Naive thymus-derived CD4-positive, alpha-beta T cell (primary cell): ENCODE results near the gene SPATA9. TPM values are rescaled to one million over a fixed set of nuclear protein-coding genes. Genes with fewer than 3 reads are reported as not detected.

Source experiments
- ATAC-seq: fragments of 150-1000 bp; cut with Tn5 transposase; 2 replicates; pipeline ENCODE4 v1.10.0; 2021; ENCODE audit warnings: mild to moderate bottlenecking, moderate library complexity
- CTCF ChIA-PET: fragments of 350-600 bp; sonication (Branson Sonifier 250); formaldehyde crosslinking; loops from one replicate; lab custom pipeline; 2021; ENCODE audit warnings: antibody characterized with exemption; lab: Charles Lee
- POLR2A ChIA-PET: fragments of 350-600 bp; sonication (Branson Sonifier 250); formaldehyde crosslinking; loops from one replicate; lab custom pipeline; 2021; ENCODE audit warnings: antibody characterized with exemption, inconsistent platforms; lab: Charles Lee
- DNase-seq, 9 donors: peaks; one replicate each; pipeline versions ENCODE4 v3.0.0 to v3.0.0-alpha.2; 2020 to 2022; ENCODE audit warnings: mixed read lengths in 1 of 9
- H3K27ac ChIP-seq: one replicate; pipeline ENCODE4 v1.7.0; 2013; ENCODE audit warnings: mild to moderate bottlenecking, low read depth, low read length, moderate library complexity
- H3K27me3 ChIP-seq, 2 donors: one replicate each; pipeline ENCODE4 v1.7.0; 2013; ENCODE audit warnings: low read length in 2 of 2, mild to moderate bottlenecking in 2 of 2, moderate library complexity in 2 of 2; ENCODE audit not compliant: control insufficient read depth in 2 of 2, insufficient read depth in 2 of 2
- H3K36me3 ChIP-seq, 3 experiments: 1 replicate in 2 of 3; 2 replicates in 1 of 3; pipeline ENCODE4 v1.7.0; 2013; ENCODE audit warnings: low read length in 3 of 3, mild to moderate bottlenecking in 3 of 3, moderate library complexity in 1 of 3; ENCODE audit not compliant: insufficient read depth in 3 of 3, control insufficient read depth in 2 of 3
- H3K4me1 ChIP-seq, 2 donors: one replicate each; pipeline ENCODE4 v1.7.0; 2013; ENCODE audit warnings: low read length in 2 of 2, mild to moderate bottlenecking in 2 of 2, moderate library complexity in 1 of 2; ENCODE audit not compliant: control insufficient read depth in 2 of 2, insufficient read depth in 2 of 2
- H3K4me3 ChIP-seq: 2 replicates; pipeline ENCODE4 v1.7.0; 2013; ENCODE audit warnings: mild to moderate bottlenecking, low read length
- H3K9me3 ChIP-seq, 3 experiments: 1 replicate in 2 of 3; 2 replicates in 1 of 3; pipeline ENCODE4 v1.7.0; 2013; ENCODE audit warnings: low read length in 3 of 3; ENCODE audit not compliant: control insufficient read depth in 2 of 3
- H3K27ac Mint-ChIP-seq, 9 donors: one replicate each; pipeline ENCODE4 v1.8.0; 2020 to 2022; ENCODE audit warnings: mixed read lengths in 9 of 9, mild to moderate bottlenecking in 8 of 9, moderate library complexity in 5 of 9, inconsistent platforms in 2 of 9
- H3K27me3 Mint-ChIP-seq, 5 donors: one replicate each; pipeline ENCODE4 v1.8.0; 2021 to 2022; ENCODE audit warnings: mixed read lengths in 5 of 5, mild to moderate bottlenecking in 1 of 5
- H3K36me3 Mint-ChIP-seq, 5 donors: one replicate each; pipeline ENCODE4 v1.8.0; 2020 to 2022; ENCODE audit warnings: mixed read lengths in 5 of 5, mild to moderate bottlenecking in 3 of 5, inconsistent platforms in 1 of 5
- H3K4me1 Mint-ChIP-seq, 7 donors: one replicate each; pipeline ENCODE4 v1.8.0; 2020 to 2022; ENCODE audit warnings: mixed read lengths in 7 of 7, mild to moderate bottlenecking in 3 of 7, inconsistent platforms in 1 of 7
- H3K4me3 Mint-ChIP-seq, 10 donors: one replicate each; pipeline ENCODE4 v1.8.0; 2020 to 2022; ENCODE audit warnings: mild to moderate bottlenecking in 10 of 10, mixed read lengths in 10 of 10, moderate library complexity in 6 of 10, inconsistent platforms in 2 of 10
- H3K9me3 Mint-ChIP-seq, 11 donors: one replicate each; pipeline ENCODE4 v1.8.0; 2020 to 2022; ENCODE audit warnings: mixed read lengths in 11 of 11, mild to moderate bottlenecking in 4 of 11, inconsistent platforms in 1 of 11, moderate library complexity in 1 of 11
- intact Hi-C, 2 donors: fragments of 100-400 bp; cut with micrococcal nuclease; formaldehyde crosslinking; loops; one replicate each; pipeline ENCODE4 v1.15.1; 2023
- polyA plus RNA-seq, 2 donors: library from polyadenylated mRNA; unstranded; fragments of 300-500 nt; fragmentation: Illumina TruSeq; gene quantifications; one replicate each; pipeline ENCODE4 v1.2.3, GENCODE V29; 2021
- total RNA-seq, 6 experiments: library from RNA in 5 of 6; stranded (reverse) in 5 of 6; gene quantifications; 1 replicate in 5 of 6; 2 replicates in 1 of 6; pipeline ENCODE4 v1.2.3 and lab custom pipeline; 2021 to 2026

Gene SPATA9
- total and polyA plus RNA-seq, 7 experiments from 2014 or later = 0.66 TPM; not detected in 6

GRCh38 chr5:95689680-95690079 is 6.9 kb upstream of the SPATA9 start:
- ChIA-PET CTCF (no interaction called here), POLR2A (no interaction called here)
- H3K9me3 Mint-ChIP-seq = peaks cover 0 to 1% (median 0%) of the 10 kb centered on the region in 11 donors
- Histone ChIP-seq H3K4me1 (no peaks in the 10 kb centered on the region), H3K36me3 (no peaks in the 10 kb centered on the region), H3K4me3 (no peak overlapping the region), H3K9me3 (no peaks in the 10 kb centered on the region), H3K27ac (no peak overlapping the region), H3K27me3 (no peaks in the 10 kb centered on the region)
- peaks cover 0 to 4% (median 0%) of the 10 kb centered on the region in 5 donors for H3K36me3 Mint-ChIP-seq
- H3K27ac Mint-ChIP-seq = no peak overlapping the region
- H3K27me3 Mint-ChIP-seq = peaks cover 0 to 40% (median 0%) of the 10 kb centered on the region in 5 donors
- DNase-seq (no peak), ATAC-seq (no peak)
- H3K4me3 Mint-ChIP-seq = no peak overlapping the region
- no peaks in the 10 kb centered on the region for H3K4me1 Mint-ChIP-seq
- intact Hi-C loops = no loop called here

- ChIA-PET CTCF (no interaction called here), POLR2A (no interaction called here)
- H3K4me3 Mint-ChIP-seq = no peak overlapping the region
- Histone ChIP-seq H3K4me1 (no peaks in the 10 kb centered on the region), H3K27ac (no peak overlapping the region), H3K36me3 (no peaks in the 10 kb centered on the region), H3K4me3 (no peak overlapping the region), H3K9me3 (no peaks in the 10 kb centered on the region), H3K27me3 (no peaks in the 10 kb centered on the region)
- no peak overlapping the region for H3K27ac Mint-ChIP-seq
- no peak for ATAC-seq
- peaks cover 0 to 1% (median 0%) of the 10 kb centered on the region in 11 donors for H3K9me3 Mint-ChIP-seq
- peaks cover 0 to 40% (median 5%) of the 10 kb centered on the region in 5 donors for H3K27me3 Mint-ChIP-seq
- H3K36me3 Mint-ChIP-seq = peaks cover 0 to 4% (median 0%) of the 10 kb centered on the region in 5 donors
- intact Hi-C loops = no loop called here
- no peak for DNase-seq
- no peaks in the 10 kb centered on the region for H3K4me1 Mint-ChIP-seq
Observed at GRCh38 chr5:95686651-95687050, 3.9 kb upstream of the SPATA9 start.

- Histone ChIP-seq H3K27ac (no peak overlapping the region), H3K27me3 (no peaks in the 10 kb centered on the region), H3K9me3 (no peaks in the 10 kb centered on the region), H3K4me3 (no peak overlapping the region), H3K36me3 (no peaks in the 10 kb centered on the region), H3K4me1 (no peaks in the 10 kb centered on the region)
- Mint-ChIP-seq H3K36me3 (peaks cover 0 to 7% (median 0%) of the 10 kb centered on the region in 5 donors), H3K27me3 (peaks cover 0 to 43% (median 5%) of the 10 kb centered on the region in 5 donors), H3K27ac (no peak overlapping the region), H3K9me3 (peaks cover 0 to 6% (median 0%) of the 10 kb centered on the region in 11 donors), H3K4me3 (no peak overlapping the region), H3K4me1 (no peaks in the 10 kb centered on the region)
- ChIA-PET CTCF (no interaction called here), POLR2A (no interaction called here)
- no peak for DNase-seq
- ATAC-seq = no peak
- intact Hi-C loops = no loop called here
Observed at GRCh38 chr5:95684361-95684760, 1.6 kb upstream of the SPATA9 start.

GRCh38 chr5:95673081-95673480 is 9.7 kb downstream of the SPATA9 start:
- Mint-ChIP-seq H3K27me3 (peaks cover 0 to 35% (median 0%) of the 10 kb centered on the region in 5 donors), H3K9me3 (no peaks in the 10 kb centered on the region), H3K4me3 (no peak overlapping the region), H3K4me1 (peaks cover 0 to 3% (median 0%) of the 10 kb centered on the region in 7 donors), H3K36me3 (peaks cover 0 to 4% (median 0%) of the 10 kb centered on the region in 5 donors), H3K27ac (no peak overlapping the region)
- DNase-seq (no peak), ATAC-seq (no peak)
- Histone ChIP-seq H3K27me3 (no peaks in the 10 kb centered on the region), H3K9me3 (no peaks in the 10 kb centered on the region), H3K4me3 (no peak overlapping the region), H3K36me3 (no peaks in the 10 kb centered on the region), H3K27ac (no peak overlapping the region), H3K4me1 (no peaks in the 10 kb centered on the region)
- POLR2A ChIA-PET = no interaction called here
- CTCF ChIA-PET = interaction anchor here (1.5 to 1.7 kb wide), 2 partner anchors 9 to 108 kb away, joined by 4 to 7 read pairs; no protein-coding TSS in a partner anchor
- intact Hi-C loops = no loop called here

- intact Hi-C loops = no loop called here
- H3K4me3 ChIP-seq = no peak overlapping the region
- ATAC-seq (no peak), DNase-seq (no peak)
- peaks cover 0 to 4% (median 0%) of the 10 kb centered on the region in 5 donors for H3K36me3 Mint-ChIP-seq
- H3K4me3 Mint-ChIP-seq = no peak overlapping the region
- no peak overlapping the region for H3K27ac ChIP-seq
- no peaks in the 10 kb centered on the region for H3K27me3 ChIP-seq
- no peaks in the 10 kb centered on the region for H3K9me3 ChIP-seq
- H3K4me1 ChIP-seq = no peaks in the 10 kb centered on the region
- POLR2A ChIA-PET = no interaction called here
- H3K36me3 ChIP-seq = no peaks in the 10 kb centered on the region
- H3K4me1 Mint-ChIP-seq = peaks cover 0 to 3% (median 0%) of the 10 kb centered on the region in 7 donors
- no peaks in the 10 kb centered on the region for H3K9me3 Mint-ChIP-seq
- CTCF ChIA-PET = interaction anchor here (1.7 kb wide), 1 partner anchor 8 kb away, joined by 7 read pairs; no protein-coding TSS in a partner anchor
- H3K27me3 Mint-ChIP-seq = peaks cover 0 to 34% (median 0%) of the 10 kb centered on the region in 5 donors
- H3K27ac Mint-ChIP-seq = no peak overlapping the region
Observed at GRCh38 chr5:95672641-95673040, 10.2 kb downstream of the SPATA9 start.

GRCh38 chr5:95671826-95672225 is 11.0 kb downstream of the SPATA9 start:
- POLR2A ChIA-PET = no interaction called here
- DNase-seq = no peak
- no peaks in the 10 kb centered on the region for H3K9me3 ChIP-seq
- Mint-ChIP-seq H3K36me3 (peaks cover 0 to 4% (median 0%) of the 10 kb centered on the region in 5 donors), H3K4me1 (peaks cover 0 to 3% (median 0%) of the 10 kb centered on the region in 7 donors), H3K27me3 (peaks cover 0 to 31% (median 0%) of the 10 kb centered on the region in 5 donors), H3K4me3 (no peak overlapping the region), H3K27ac (no peak overlapping the region), H3K9me3 (no peaks in the 10 kb centered on the region)
- no peaks in the 10 kb centered on the region for H3K27me3 ChIP-seq
- no peak for ATAC-seq
- H3K4me1 ChIP-seq = no peaks in the 10 kb centered on the region
- no peaks in the 10 kb centered on the region for H3K36me3 ChIP-seq
- intact Hi-C loops = no loop called here
- H3K27ac ChIP-seq = no peak overlapping the region
- CTCF ChIA-PET = interaction anchor here (0.6 kb wide), 3 partner anchors 175 to 928 kb away, joined by 3 to 5 read pairs (median 3); no protein-coding TSS in a partner anchor
- no peak overlapping the region for H3K4me3 ChIP-seq

GRCh38 chr5:95670568-95670967 is 12.2 kb downstream of the SPATA9 start:
- H3K27ac Mint-ChIP-seq = peak overlapping the region in 1 of 9 donors; percentile 10
- ChIA-PET POLR2A (no interaction called here), CTCF (interaction anchor here (0.5 to 1.2 kb wide), 3 partner anchors 26 to 177 kb away, joined by 3 read pairs; no protein-coding TSS in a partner anchor)
- H3K27me3 Mint-ChIP-seq = peaks cover 0 to 25% (median 0%) of the 10 kb centered on the region in 5 donors
- Histone ChIP-seq H3K4me1 (no peaks in the 10 kb centered on the region), H3K9me3 (no peaks in the 10 kb centered on the region), H3K27ac (no peak overlapping the region), H3K27me3 (no peaks in the 10 kb centered on the region), H3K4me3 (no peak overlapping the region), H3K36me3 (no peaks in the 10 kb centered on the region)
- H3K9me3 Mint-ChIP-seq = no peaks in the 10 kb centered on the region
- ATAC-seq = no peak
- no peak for DNase-seq
- intact Hi-C loops = no loop called here
- peaks cover 0 to 4% (median 0%) of the 10 kb centered on the region in 5 donors for H3K36me3 Mint-ChIP-seq
- H3K4me1 Mint-ChIP-seq = peaks cover 0 to 3% (median 0%) of the 10 kb centered on the region in 7 donors
- H3K4me3 Mint-ChIP-seq = no peak overlapping the region
